IMR-90 (cell line): ENCODE data around the gene KPNA1. TPM values are rescaled to one million over a fixed set of nuclear protein-coding genes. Genes with fewer than 3 reads are reported as not detected.

Experiments
- ATAC-seq: fragments of 200-7000 bp; cut with Tn5 transposase; 2 replicates; pipeline ENCODE4 v1.9.1; 2020; ENCODE audit warnings: low read depth, mild to moderate bottlenecking, moderate library complexity
- BruUV-seq: library from RNA; stranded (reverse); fragments of 400-500 nt; replicated peaks from 2 replicates; lab custom pipeline; 2021; lab: Mats Ljungman, UMichigan
- CTCF ChIA-PET: fragments of 300-600 bp; formaldehyde crosslinking; extraction: SDS; loops from one replicate; lab custom pipeline; 2021; ENCODE audit warnings: antibody characterized with exemption; lab: Yijun Ruan, JAX
- POLR2A ChIA-PET: fragments of 300-600 bp; sonication (Branson Sonifier 250); formaldehyde crosslinking; loops from one replicate; lab custom pipeline; 2022; ENCODE audit warnings: antibody characterized with exemption; ENCODE audit not compliant: unreplicated experiment; lab: Charles Lee
- DNase-seq: peaks from one replicate; pipeline ENCODE4 v3.0.0; 2013
- H2AFZ ChIP-seq: replicated peaks from 2 replicates; pipeline ENCODE3; 2013; ENCODE audit warnings: low read length, mild to moderate bottlenecking; ENCODE audit not compliant: poor library complexity
- H2AK5ac ChIP-seq: 2 replicates; pipeline ENCODE4 v1.6.1; 2013; ENCODE audit warnings: low read depth, low read length, inconsistent platforms
- H2AK9ac ChIP-seq: replicated peaks from 2 replicates; pipeline ENCODE3; 2013; ENCODE audit warnings: mild to moderate bottlenecking, low read depth, low read length, moderate library complexity; ENCODE audit not compliant: poor library complexity
- H2BK120ac ChIP-seq: 2 replicates; pipeline ENCODE4 v1.6.1; 2013; ENCODE audit warnings: low read depth, low read length, inconsistent platforms
- H2BK15ac ChIP-seq: 3 replicates; pipeline ENCODE4 v1.6.1; 2013; ENCODE audit warnings: low read depth, low read length, inconsistent platforms
- H2BK20ac ChIP-seq: 2 replicates; pipeline ENCODE4 v1.6.1; 2013; ENCODE audit warnings: low read depth, mild to moderate bottlenecking, inconsistent platforms, low read length, moderate library complexity
- H2BK5ac ChIP-seq: 2 replicates; pipeline ENCODE4 v1.6.1; 2013; ENCODE audit warnings: mild to moderate bottlenecking, low read depth, low read length, inconsistent platforms; ENCODE audit not compliant: poor library complexity, severe bottlenecking
- H3K14ac ChIP-seq: replicated peaks from 2 replicates; pipeline ENCODE4 v1.6.1; 2013; ENCODE audit warnings: low read depth, low read length, inconsistent platforms
- H3K18ac ChIP-seq: 2 replicates; pipeline ENCODE4 v1.6.1; 2013; ENCODE audit warnings: low read depth, low read length, control low read depth
- H3K23ac ChIP-seq: 2 replicates; pipeline ENCODE4 v1.6.1; 2013; ENCODE audit warnings: low read depth, low read length, inconsistent platforms
- H3K27ac ChIP-seq: 2 replicates; pipeline ENCODE4 v1.5.1; 2013; ENCODE audit warnings: mild to moderate bottlenecking, control low read depth, low read length; ENCODE audit not compliant: insufficient read depth
- H3K27me3 ChIP-seq: 2 replicates; pipeline ENCODE4 v1.6.1; 2013; ENCODE audit warnings: low read length; ENCODE audit not compliant: control insufficient read depth, insufficient read depth
- H3K36me3 ChIP-seq: 2 replicates; pipeline ENCODE4 v1.6.1; 2013; ENCODE audit warnings: low read length, mixed read lengths; ENCODE audit not compliant: control insufficient read depth, insufficient read depth
- H3K4ac ChIP-seq: 2 replicates; pipeline ENCODE4 v1.6.1; 2013; ENCODE audit warnings: low read depth, low read length, inconsistent platforms
- H3K4me1 ChIP-seq: 2 replicates; pipeline ENCODE4 v1.6.1; 2013; ENCODE audit warnings: low read length, mixed read lengths; ENCODE audit not compliant: control insufficient read depth, insufficient read depth
- H3K4me2 ChIP-seq: 2 replicates; pipeline ENCODE4 v1.6.1; 2013; ENCODE audit warnings: low read depth, mild to moderate bottlenecking, control low read depth, low read length, moderate library complexity
- H3K4me3 ChIP-seq: 2 replicates; pipeline ENCODE4 v1.5.1; 2013; ENCODE audit warnings: low read depth, mild to moderate bottlenecking, control low read depth, low read length, moderate library complexity; ENCODE audit not compliant: insufficient read depth
- H3K56ac ChIP-seq: 2 replicates; pipeline ENCODE4 v1.6.1; 2013; ENCODE audit warnings: low read length, inconsistent platforms; ENCODE audit not compliant: insufficient read depth; ENCODE audit errors: extremely low read depth
- H3K79me1 ChIP-seq, 2 experiments: 2 replicates each; pipeline ENCODE4 v1.6.1; 2013; ENCODE audit warnings: low read length in 2 of 2, inconsistent platforms in 1 of 2, low read depth in 1 of 2
- H3K9ac ChIP-seq: 2 replicates; pipeline ENCODE4 v1.6.1; 2013; ENCODE audit warnings: low read depth, low read length, control low read depth
- H3K9me1 ChIP-seq: 2 replicates; pipeline ENCODE4 v1.6.1; 2013; ENCODE audit warnings: low read length, inconsistent platforms; ENCODE audit not compliant: insufficient read depth
- H3K9me3 ChIP-seq: 2 replicates; pipeline ENCODE4 v1.6.1; 2013; ENCODE audit warnings: low read length; ENCODE audit not compliant: control insufficient read depth, insufficient read depth
- H4K20me1 ChIP-seq: 2 replicates; pipeline ENCODE4 v1.6.1; 2013; ENCODE audit warnings: low read length, inconsistent platforms; ENCODE audit not compliant: insufficient read depth
- H4K5ac ChIP-seq: 2 replicates; pipeline ENCODE4 v1.6.1; 2013; ENCODE audit warnings: mild to moderate bottlenecking, low read depth, low read length, control low read depth
- H4K8ac ChIP-seq, 2 experiments: 2 replicates each; pipeline ENCODE4 v1.6.1; 2013; ENCODE audit warnings: low read depth in 2 of 2, low read length in 2 of 2, control low read depth in 1 of 2, inconsistent platforms in 1 of 2
- H4K91ac ChIP-seq: 2 replicates; pipeline ENCODE4 v1.6.1; 2013; ENCODE audit warnings: low read depth, low read length, inconsistent platforms; ENCODE audit not compliant: insufficient read depth
- BHLHE40 ChIP-seq: fragments of 150-350 bp; IDR thresholded peaks from 2 replicates; pipeline ENCODE4 v1.6.1; 2016; ENCODE audit warnings: mild to moderate bottlenecking, low read depth, low read length
- CTCF ChIP-seq: conservative IDR thresholded peaks from 2 replicates; pipeline ENCODE4 v1.5.1; 2012; ENCODE audit warnings: mild to moderate bottlenecking, low read depth, low read length, improper control_type of control experiment
- FOS ChIP-seq: fragments of 150-350 bp; IDR thresholded peaks from 2 replicates; pipeline ENCODE4 v1.6.1; 2016; ENCODE audit warnings: low read depth, low read length
- MAZ ChIP-seq: IDR thresholded peaks from 2 replicates; pipeline ENCODE4 v1.6.1; 2012; ENCODE audit warnings: low read depth, mild to moderate bottlenecking, low read length, improper control_type of control experiment, moderate library complexity, borderline replicate concordance
- MXI1 ChIP-seq: IDR thresholded peaks from 2 replicates; pipeline ENCODE4 v1.6.1; 2012; ENCODE audit warnings: low read depth, mild to moderate bottlenecking, low read length, moderate library complexity, borderline replicate concordance
- RAD21 ChIP-seq: IDR thresholded peaks from 2 replicates; pipeline ENCODE4 v1.6.1; 2012; ENCODE audit warnings: low read length, improper control_type of control experiment
- SMC3 ChIP-seq: fragments of 150-350 bp; IDR thresholded peaks from 2 replicates; pipeline ENCODE4 v1.6.1; 2016; ENCODE audit warnings: low read depth, mild to moderate bottlenecking, antibody characterized with exemption, low read length, moderate library complexity
- USF2 ChIP-seq: fragments of 150-350 bp; IDR thresholded peaks from 2 replicates; pipeline ENCODE4 v1.6.1; 2017; ENCODE audit warnings: mild to moderate bottlenecking, antibody characterized with exemption, low read length, low read depth
- WGBS, 2 experiments: methylation state at CpG; one replicate each; pipeline versions ENCODE4 v1.1.5 to v1.1.7; 2013; ENCODE audit warnings: missing lambda C conversion rate in 2 of 2; ENCODE audit not compliant: insufficient read length in 1 of 2; ENCODE audit errors: extremely low coverage in 2 of 2; 5-methylcytosine and 5-hydroxymethylcytosine counted together
- dilution Hi-C: fragments of 300-500 bp; cut with HindIII; formaldehyde crosslinking; loops from one replicate; pipeline ENCODE4 v1.14.3; 2018; ENCODE audit warnings: low sequenced_read_pairs; ENCODE audit not compliant: unreplicated experiment
- in situ Hi-C: fragments of 300-500 bp; cut with MboI; formaldehyde crosslinking; loops from 3 replicates; pipeline ENCODE4 v1.14.3; 2019; ENCODE audit warnings: low sequenced_read_pairs, inconsistent platforms, mixed read lengths
- intact Hi-C: fragments of 100-400 bp; cut with micrococcal nuclease; formaldehyde crosslinking; loops from 2 replicates; pipeline ENCODE4 v1.10.0; 2022
- polyA plus RNA-seq, 3 experiments: library from polyadenylated mRNA; depleted of rRNA; stranded (reverse); fragments of >200 nt; gene quantifications; 2 replicates each; pipeline ENCODE4 v1.2.3, GENCODE V29; 2012; ENCODE audit warnings: low replicate concordance in 1 of 3
- total RNA-seq: library from RNA; depleted of rRNA; stranded (reverse); fragments of >200 nt; gene quantifications from 2 replicates; pipeline ENCODE4 v1.2.3, GENCODE V29; 2012

KPNA1 gene
- total and polyA plus RNA-seq, 2 of the 4 experiments (the other 2 are of a cell fraction) = 30.6 to 112 TPM

DNA sequence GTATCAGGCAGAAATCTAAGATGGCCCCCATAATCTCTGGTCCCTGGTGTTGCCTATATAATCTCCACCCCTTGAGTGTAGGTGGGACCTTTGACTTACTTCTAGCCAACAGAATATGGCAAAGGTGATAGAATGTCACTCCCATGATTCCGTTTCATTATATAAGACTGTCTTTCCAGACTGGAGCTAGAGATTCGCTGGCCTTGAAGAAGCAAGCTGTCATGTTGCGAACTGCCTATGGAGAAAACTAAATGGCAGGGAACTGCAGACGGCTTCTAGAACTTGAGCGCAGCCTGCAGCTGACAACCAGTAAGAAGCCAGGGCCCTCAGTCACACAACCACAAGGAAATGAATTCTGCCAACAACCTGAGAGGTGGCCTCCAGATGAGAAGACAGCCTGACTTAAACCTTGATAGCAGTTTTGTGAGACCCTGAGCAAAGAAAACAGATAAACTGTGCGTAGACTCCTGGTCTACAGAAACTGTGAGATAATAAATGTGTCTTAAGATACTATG is 2.2 kb upstream of the KPNA1 start:
- Histone ChIP-seq H4K91ac (no peak overlapping the region), H2BK120ac (no peak overlapping the region), H4K20me1 (peaks cover 26% of the 10 kb centered on the region), H3K4ac (no peak overlapping the region), H2AK5ac (no peak overlapping the region), H3K27ac (no peak overlapping the region), H3K56ac (no peak overlapping the region), H3K79me1 (peaks cover 2 to 12% of the 10 kb centered on the region in 2 experiments; a peak in 2 of 4 replicates), H2BK15ac (no peak overlapping the region), H3K9ac (no peak overlapping the region), H3K18ac (no peak overlapping the region), H3K4me1 (0 out of 2 replicates have a peak, but pooled peaks cover 3% of the 10 kb centered on the region), H3K27me3 (no peaks in the 10 kb centered on the region), H3K9me3 (no peaks in the 10 kb centered on the region), H3K36me3 (no peaks in the 10 kb centered on the region), H2AK9ac (no peak overlapping the region), H3K4me2 (no peak overlapping the region), H3K23ac (no peak overlapping the region), H2BK20ac (no peak overlapping the region), H4K8ac (no peak overlapping the region), H2BK5ac (no peak overlapping the region), H3K14ac (no peak overlapping the region), H3K4me3 (no peak overlapping the region), H3K9me1 (peaks cover 7% of the 10 kb centered on the region), H4K5ac (no peak overlapping the region), H2AFZ (peak overlapping the region; percentile 23)
- dilution Hi-C loops (no loop called here), in situ Hi-C loops (no loop called here), intact Hi-C loops (no loop called here)
- TF ChIP-seq MAZ (no peak), SMC3 (no peak), MXI1 (no peak), CTCF (no peak), RAD21 (no peak), FOS (no peak), BHLHE40 (no peak), USF2 (no peak)
- no peak for ATAC-seq
- 93% methylated on average over 3 of the region's 6 CpGs; no CpG with 5 or more reads in 1 of the 2 experiments for WGBS, 2 experiments
- ChIA-PET POLR2A (no interaction called here), CTCF (no interaction called here)
- DNase-seq = no peak
- BruUV-seq = no TSS peak
